CD4-positive, alpha-beta T cell treated with Interleukin-10 for 1 hour (primary cell): ENCODE results near the gene GPR137B.

Source experiments
- DNase-seq: peaks from one replicate; pipeline ENCODE4 v3.0.0-alpha.2; 2020

GPR137B gene

GRCh38 chr1:236206548-236206947 is 64.2 kb downstream of the GPR137B start:
- no peak for DNase-seq

- DNase-seq, result no peak
Measured at GRCh38 chr1:236207121-236207520, 64.8 kb downstream of the GPR137B start.

- DNase-seq, result no peak
Measured at GRCh38 chr1:236207569-236207968, 65.2 kb downstream of the GPR137B start.

GRCh38 chr1:236209185-236209584 is 66.8 kb downstream of the GPR137B start:
- DNase-seq, result no peak

- DNase-seq, result no peak
Measured at GRCh38 chr1:236209713-236210112, 67.4 kb downstream of the GPR137B start.

GRCh38 chr1:236211815-236212214 is 69.5 kb downstream of the GPR137B start:
- DNase-seq, result no peak

GRCh38 chr1:236213534-236213933 is 71.2 kb downstream of the GPR137B start:
- no peak for DNase-seq

- no peak for DNase-seq
Measured at GRCh38 chr1:236214761-236215160, 72.4 kb downstream of the GPR137B start.

GRCh38 chr1:236220473-236220872 is 78.1 kb downstream of the GPR137B start:
- DNase-seq, result no peak

GRCh38 chr1:236222632-236223031 is 80.3 kb downstream of the GPR137B start:
- DNase-seq, result no peak

- DNase-seq, result no peak
Measured at GRCh38 chr1:236228411-236228810, 86.1 kb downstream of the GPR137B start.

- no peak for DNase-seq
Measured at GRCh38 chr1:236235116-236235515, 92.8 kb downstream of the GPR137B start.

- DNase-seq, result no peak
Measured at GRCh38 chr1:236239092-236239585, 96.8 kb downstream of the GPR137B start.

- no peak for DNase-seq
Measured at GRCh38 chr1:236240675-236241074, 98.3 kb downstream of the GPR137B start.

GRCh38 chr1:236242568-236242967 is 100.2 kb downstream of the GPR137B start:
- DNase-seq, result no peak

- DNase-seq, result no peak
Measured at GRCh38 chr1:236247286-236247685, 104.9 kb downstream of the GPR137B start.

- DNase-seq, result no peak
Measured at GRCh38 chr1:236251587-236251986, 109.2 kb downstream of the GPR137B start.

- DNase-seq, result no peak
Measured at GRCh38 chr1:236253119-236253518, 110.8 kb downstream of the GPR137B start.

GRCh38 chr1:236253918-236254637 is 111.7 kb downstream of the GPR137B start:
- no peak for DNase-seq

- DNase-seq, result no peak
Measured at GRCh38 chr1:236257216-236257615, 114.9 kb downstream of the GPR137B start.

GRCh38 chr1:236258114-236258622 is 115.8 kb downstream of the GPR137B start:
- DNase-seq, result no peak
